Gastrocnemius medialis (tissue), 4 donors: ENCODE data around the gene LZTS2.

Source experiments
- CTCF ChIP-seq, 5 experiments: fragments of 450-650 bp in 3 of 5; fragments of 200-600 bp in 2 of 5; sonication (generic) in 2 of 5; IDR thresholded peaks in 4 of 5; conservative IDR thresholded peaks in 1 of 5; 1 replicate in 4 of 5; 2 replicates in 1 of 5; pipeline ENCODE4 v1.5.1; 2016 to 2019; ENCODE audit warnings: antibody characterized with exemption in 5 of 5, mild to moderate bottlenecking in 3 of 5, moderate library complexity in 3 of 5
- POLR2A ChIP-seq, 2 donors: fragments of 450-650 bp; IDR thresholded peaks; one replicate each; pipeline ENCODE4 v1.6.1; 2017; ENCODE audit warnings: antibody characterized with exemption in 2 of 2, mild to moderate bottlenecking in 2 of 2, moderate library complexity in 2 of 2

- no peak for TF ChIP-seq CTCF (IDR thresholded peaks at IDR 0.05 in 4 of 5, conservative IDR thresholded peaks at IDR 0.05 in 1 of 5)
- TF ChIP-seq POLR2A (IDR thresholded peaks at IDR 0.05), result no peak
Measured at GRCh38 chr10:101003639-101004206, 4.1 kb downstream of the LZTS2 start.
